ENCODE measurements around the gene P4HTM. TPM values are rescaled to one million over a fixed set of nuclear protein-coding genes. Genes with fewer than 3 reads are reported as not detected.

Gene P4HTM
- total RNA-seq, 1 donor: 26.8 TPM

- TF ChIP-seq CTCF (IDR thresholded peaks at IDR 0.05; ENCODE audit: insufficient read depth, low read depth, low read length): no peak
- DNase-seq (ENCODE audit: low read depth): no peak
- no peak overlapping the region for H3K4me3 ChIP-seq (ENCODE audit: low read depth, low read length)
Measured at GRCh38 chr3:48966367-48966766, 23.7 kb upstream of the P4HTM start.

GRCh38 chr3:48966876-48967361 lies 23.1 kb upstream of the P4HTM start:
- H3K4me3 ChIP-seq (ENCODE audit: low read depth, low read length): no peak overlapping the region
- no peak for TF ChIP-seq CTCF (IDR thresholded peaks at IDR 0.05; ENCODE audit: insufficient read depth, low read depth, low read length)
- no peak for DNase-seq (ENCODE audit: low read depth)

- no peak for TF ChIP-seq CTCF (IDR thresholded peaks at IDR 0.05; ENCODE audit: insufficient read depth, low read depth, low read length)
- H3K4me3 ChIP-seq (ENCODE audit: low read depth, low read length): no peak overlapping the region
- no peak for DNase-seq (ENCODE audit: low read depth)
Measured at GRCh38 chr3:48970586-48970985, 19.5 kb upstream of the P4HTM start.

GRCh38 chr3:48974076-48974864 lies 15.8 kb upstream of the P4HTM start:
- DNase-seq (ENCODE audit: low read depth): no peak
- no peak for TF ChIP-seq CTCF (IDR thresholded peaks at IDR 0.05; ENCODE audit: insufficient read depth, low read depth, low read length)
- H3K4me3 ChIP-seq (ENCODE audit: low read depth, low read length): no peak overlapping the region

GRCh38 chr3:48979451-48979850 lies 10.6 kb upstream of the P4HTM start:
- no peak for TF ChIP-seq CTCF (IDR thresholded peaks at IDR 0.05; ENCODE audit: insufficient read depth, low read depth, low read length)
- no peak overlapping the region for H3K4me3 ChIP-seq (ENCODE audit: low read depth, low read length)
- no peak for DNase-seq (ENCODE audit: low read depth)

- TF ChIP-seq CTCF (IDR thresholded peaks at IDR 0.05; ENCODE audit: insufficient read depth, low read depth, low read length): no peak
- H3K4me3 ChIP-seq (ENCODE audit: low read depth, low read length): no peak overlapping the region
- DNase-seq (ENCODE audit: low read depth): no peak
Measured at GRCh38 chr3:48980295-48980694, 9.7 kb upstream of the P4HTM start.
